DOHH2 (cell line): Measurements from ENCODE around the gene GIGYF1.

Experiments
- H3F3A ChIP-seq: fragments of 200-600 bp; sonication (generic), shearing (Covaris generic); 2 replicates; pipeline ENCODE4 v1.6.0; 2016; ENCODE audit warnings: antibody characterized with exemption, mild to moderate bottlenecking; ENCODE audit not compliant: control insufficient read depth, insufficient read depth
- H3K27ac ChIP-seq: fragments of 200-600 bp; sonication (generic); 2 replicates; pipeline ENCODE4 v1.5.1; 2014; ENCODE audit warnings: low read depth, mild to moderate bottlenecking, low read length, moderate library complexity
- H3K27me3 ChIP-seq: fragments of 200-600 bp; sonication (generic); 2 replicates; pipeline ENCODE4 v1.6.1; 2014; ENCODE audit warnings: mild to moderate bottlenecking, low read length, mixed read lengths; ENCODE audit not compliant: control insufficient read depth
- H3K36me3 ChIP-seq: fragments of 200-600 bp; sonication (generic); 2 replicates; pipeline ENCODE4 v1.6.1; 2014; ENCODE audit warnings: mild to moderate bottlenecking, low read length, moderate library complexity, mixed read lengths; ENCODE audit not compliant: control insufficient read depth
- H3K4me1 ChIP-seq: fragments of 200-600 bp; sonication (generic); 2 replicates; pipeline ENCODE4 v1.6.1; 2014; ENCODE audit warnings: mild to moderate bottlenecking, low read length, mixed read lengths; ENCODE audit not compliant: control insufficient read depth
- H3K4me2 ChIP-seq: fragments of 200-600 bp; sonication (generic); 2 replicates; pipeline ENCODE4 v1.6.0; 2014; ENCODE audit warnings: mild to moderate bottlenecking, low read length, moderate library complexity
- H3K4me3 ChIP-seq: fragments of 200-600 bp; sonication (generic); 2 replicates; pipeline ENCODE4 v1.5.1; 2014; ENCODE audit warnings: mild to moderate bottlenecking, low read length, mixed read lengths
- H3K79me2 ChIP-seq: fragments of 200-600 bp; sonication (generic); 2 replicates; pipeline ENCODE4 v1.6.1; 2014; ENCODE audit warnings: mild to moderate bottlenecking, low read length, mixed read lengths; ENCODE audit not compliant: control insufficient read depth
- H3K9me2 ChIP-seq: fragments of 200-600 bp; sonication (generic); replicated peaks from 2 replicates; pipeline ENCODE4 v1.6.1; 2014; ENCODE audit warnings: mild to moderate bottlenecking, low read length, mixed read lengths; ENCODE audit not compliant: control insufficient read depth
- H3K9me3 ChIP-seq: fragments of 200-600 bp; sonication (generic); 2 replicates; pipeline ENCODE4 v1.6.1; 2014; ENCODE audit warnings: antibody characterized with exemption, low read length, mixed read lengths; ENCODE audit not compliant: control insufficient read depth, insufficient read depth
- H4K20me1 ChIP-seq: fragments of 200-600 bp; sonication (generic); 2 replicates; pipeline ENCODE4 v1.6.0; 2014; ENCODE audit warnings: low read depth, mild to moderate bottlenecking, antibody characterized with exemption, low read length, moderate library complexity; ENCODE audit not compliant: control insufficient read depth, insufficient read depth
- CTCF ChIP-seq: fragments of 200-600 bp; sonication (generic); IDR thresholded peaks from one replicate; pipeline ENCODE4 v1.5.1; 2014; ENCODE audit warnings: antibody characterized with exemption, mild to moderate bottlenecking, low read depth, low read length; ENCODE audit not compliant: poor library complexity, severe bottlenecking
- EZH2phosphoT487 ChIP-seq: fragments of 200-600 bp; sonication (generic); IDR thresholded peaks from 2 replicates; pipeline ENCODE4 v1.6.1; 2017; ENCODE audit warnings: borderline replicate concordance, mild to moderate bottlenecking, antibody characterized with exemption, low read length, moderate library complexity, mixed read lengths

GIGYF1 gene

GRCh38 chr7:100722480-100723212 is 28.6 kb upstream of the GIGYF1 start:
- Histone ChIP-seq H3K36me3 (no peaks in the 10 kb centered on the region), H3K9me3 (peaks cover 3% of the 10 kb centered on the region; the same call in 1 of the 2 replicates), H3F3A (no peaks in the 10 kb centered on the region), H3K4me2 (no peak overlapping the region), H3K4me1 (peaks cover 6% of the 10 kb centered on the region), H3K27ac (no peak overlapping the region), H3K4me3 (no peak overlapping the region), H3K79me2 (no peaks in the 10 kb centered on the region), H4K20me1 (no peaks in the 10 kb centered on the region), H3K9me2 (no peaks in the 10 kb centered on the region), H3K27me3 (peaks cover 58% of the 10 kb centered on the region)
- TF ChIP-seq EZH2phosphoT487: no peak

GRCh38 chr7:100721505-100721812 is 27.4 kb upstream of the GIGYF1 start:
- no peaks in the 10 kb centered on the region for H3F3A ChIP-seq
- H3K79me2 ChIP-seq: no peaks in the 10 kb centered on the region
- no peaks in the 10 kb centered on the region for H4K20me1 ChIP-seq
- H3K9me3 ChIP-seq: peaks cover 3% of the 10 kb centered on the region; the same call in 1 of the 2 replicates
- TF ChIP-seq CTCF (no peak), EZH2phosphoT487 (no peak)
- peaks cover 6% of the 10 kb centered on the region for H3K4me1 ChIP-seq
- H3K9me2 ChIP-seq: no peaks in the 10 kb centered on the region
- H3K27me3 ChIP-seq: peaks cover 50% of the 10 kb centered on the region
- H3K4me2 ChIP-seq: no peak overlapping the region
- no peaks in the 10 kb centered on the region for H3K36me3 ChIP-seq
- no peak overlapping the region for H3K27ac ChIP-seq
- H3K4me3 ChIP-seq: no peak overlapping the region

GRCh38 chr7:100720671-100721504 is 26.8 kb upstream of the GIGYF1 start:
- peaks cover 48% of the 10 kb centered on the region for H3K27me3 ChIP-seq
- no peak for TF ChIP-seq EZH2phosphoT487
- TF ChIP-seq CTCF: no peak
- no peaks in the 10 kb centered on the region for H3K9me2 ChIP-seq
- no peak overlapping the region for H3K4me2 ChIP-seq
- H3K36me3 ChIP-seq: no peaks in the 10 kb centered on the region
- no peaks in the 10 kb centered on the region for H4K20me1 ChIP-seq
- no peaks in the 10 kb centered on the region for H3F3A ChIP-seq
- H3K27ac ChIP-seq: no peak overlapping the region
- peaks cover 6% of the 10 kb centered on the region for H3K4me1 ChIP-seq
- no peaks in the 10 kb centered on the region for H3K79me2 ChIP-seq
- peaks cover 3% of the 10 kb centered on the region; the same call in 1 of the 2 replicates for H3K9me3 ChIP-seq
- H3K4me3 ChIP-seq: no peak overlapping the region

GRCh38 chr7:100720279-100720670 is 26.2 kb upstream of the GIGYF1 start, which contains the start of gene EPO:
TSS of gene EPO (plus strand) at chr7:100720468. CDS start at chr7:100720981, 513 bp downstream.
- no peak within 1 kb of the TSS for H3K4me3 ChIP-seq
- no peaks in the 10 kb centered on the region for H3K79me2 ChIP-seq
- peaks cover 3% of the 10 kb centered on the region for H3K4me1 ChIP-seq
- peaks cover 3% of the 10 kb centered on the region; the same call in 1 of the 2 replicates for H3K9me3 ChIP-seq
- no peaks in the 10 kb centered on the region for H3K9me2 ChIP-seq
- peaks cover 42% of the 10 kb centered on the region for H3K27me3 ChIP-seq
- TF ChIP-seq EZH2phosphoT487 (no peak), CTCF (no peak)
- no peak within 1 kb of the TSS for H3K27ac ChIP-seq
- H3K4me2 ChIP-seq: no peak within 1 kb of the TSS
- no peaks in the 10 kb centered on the region for H4K20me1 ChIP-seq
- no peaks in the 10 kb centered on the region for H3K36me3 ChIP-seq
- H3F3A ChIP-seq: no peaks in the 10 kb centered on the region
